ENCODE measurements around the gene MSL1. TPM values are rescaled to one million over a fixed set of nuclear protein-coding genes. Genes with fewer than 3 reads are reported as not detected.

Gene MSL1
- total and polyA plus RNA-seq, 10 donors = 52.6 to 154 (median 120) TPM

DNA sequence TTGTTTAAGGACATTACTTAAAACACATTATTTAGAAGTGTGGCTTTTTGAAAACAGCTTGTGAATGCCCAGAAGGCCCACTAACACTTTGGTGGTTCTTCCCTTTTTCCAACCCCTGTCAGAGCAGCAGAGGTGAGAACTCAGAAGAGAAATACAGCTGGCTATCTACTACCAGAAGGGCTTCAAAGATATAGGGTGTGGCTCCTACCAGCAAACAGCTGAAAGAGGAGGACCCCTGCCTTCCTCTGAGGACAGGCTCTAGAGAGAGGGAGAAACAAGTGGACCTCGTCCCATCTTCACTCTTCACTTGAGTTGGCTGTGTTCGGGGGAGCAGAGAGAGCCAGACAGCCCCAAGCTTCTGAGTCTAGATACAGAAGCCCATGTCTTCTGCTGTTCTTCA lies 48.6 kb downstream of the MSL1 start:
- no peaks in the 10 kb centered on the region for H3K9me3 ChIP-seq
- H3K27ac ChIP-seq = no peak overlapping the region
- TF ChIP-seq, protein P1, sequence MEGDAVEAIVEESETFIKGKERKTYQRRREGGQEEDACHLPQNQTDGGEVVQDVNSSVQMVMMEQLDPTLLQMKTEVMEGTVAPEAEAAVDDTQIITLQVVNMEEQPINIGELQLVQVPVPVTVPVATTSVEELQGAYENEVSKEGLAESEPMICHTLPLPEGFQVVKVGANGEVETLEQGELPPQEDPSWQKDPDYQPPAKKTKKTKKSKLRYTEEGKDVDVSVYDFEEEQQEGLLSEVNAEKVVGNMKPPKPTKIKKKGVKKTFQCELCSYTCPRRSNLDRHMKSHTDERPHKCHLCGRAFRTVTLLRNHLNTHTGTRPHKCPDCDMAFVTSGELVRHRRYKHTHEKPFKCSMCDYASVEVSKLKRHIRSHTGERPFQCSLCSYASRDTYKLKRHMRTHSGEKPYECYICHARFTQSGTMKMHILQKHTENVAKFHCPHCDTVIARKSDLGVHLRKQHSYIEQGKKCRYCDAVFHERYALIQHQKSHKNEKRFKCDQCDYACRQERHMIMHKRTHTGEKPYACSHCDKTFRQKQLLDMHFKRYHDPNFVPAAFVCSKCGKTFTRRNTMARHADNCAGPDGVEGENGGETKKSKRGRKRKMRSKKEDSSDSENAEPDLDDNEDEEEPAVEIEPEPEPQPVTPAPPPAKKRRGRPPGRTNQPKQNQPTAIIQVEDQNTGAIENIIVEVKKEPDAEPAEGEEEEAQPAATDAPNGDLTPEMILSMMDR (IDR thresholded peaks at IDR 0.05 in 8 of 11, conservative IDR thresholded peaks at IDR 0.05 in 3 of 11) = no peak
- TF ChIP-seq POLR2AphosphoS5 (IDR thresholded peaks at IDR 0.05) = no peak
- no peak for TF ChIP-seq POLR2A (IDR thresholded peaks at IDR 0.05)
- no peak overlapping the region for H3K4me3 ChIP-seq
- intact Hi-C loops (cut with DNase I; ENCODE audit: low total_unique reads) = no loop called here
- no peaks in the 10 kb centered on the region for H3K27me3 ChIP-seq (replicated peaks in 1 of 7)
- WGBS, 5 donors = 68 to 98% (median 93%) methylated on average over 2 of the region's 2 CpGs
- H3K36me3 ChIP-seq = peaks cover 3 to 100% (median 80%) of the 10 kb centered on the region in 6 donors
- no peak for DNase-seq
- peaks cover 0 to 21% (median 5%) of the 10 kb centered on the region in 6 donors for H3K4me1 ChIP-seq

DNA sequence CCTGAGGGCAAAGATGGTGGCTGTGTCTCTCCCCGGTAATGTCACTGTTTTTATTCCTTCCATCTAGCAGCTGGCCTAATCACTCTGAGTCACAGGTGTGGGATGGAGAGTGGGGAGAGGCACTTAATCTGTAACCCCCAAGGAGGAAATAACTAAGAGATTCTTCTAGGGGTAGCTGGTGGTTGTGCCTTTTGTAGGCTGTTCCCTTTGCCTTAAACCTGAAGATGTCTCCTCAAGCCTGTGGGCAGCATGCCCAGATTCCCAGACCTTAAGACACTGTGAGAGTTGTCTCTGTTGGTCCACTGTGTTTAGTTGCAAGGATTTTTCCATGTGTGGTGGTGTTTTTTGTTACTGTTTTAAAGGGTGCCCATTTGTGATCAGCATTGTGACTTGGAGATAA lies 50.0 kb downstream of the MSL1 start:
- Histone ChIP-seq H3K4me1 (peaks cover 0 to 16% (median 5%) of the 10 kb centered on the region in 6 donors), H3K4me3 (no peak overlapping the region), H3K27me3 (replicated peaks in 1 of 7) (no peaks in the 10 kb centered on the region), H3K27ac (no peak overlapping the region), H3K36me3 (peaks cover 3 to 100% (median 70%) of the 10 kb centered on the region in 6 donors), H3K9me3 (no peaks in the 10 kb centered on the region)
- 90 to 100% (median 100%) methylated on average over 1 of the region's 1 CpG for WGBS, 5 donors
- TF ChIP-seq POLR2AphosphoS5 (IDR thresholded peaks at IDR 0.05) (no peak), POLR2A (IDR thresholded peaks at IDR 0.05) (no peak)
- TF ChIP-seq, protein P1 (IDR thresholded peaks at IDR 0.05 in 8 of 11, conservative IDR thresholded peaks at IDR 0.05 in 3 of 11) = no peak
- DNase-seq = no peak
- intact Hi-C loops (cut with DNase I; ENCODE audit: low total_unique reads) = no loop called here

DNA sequence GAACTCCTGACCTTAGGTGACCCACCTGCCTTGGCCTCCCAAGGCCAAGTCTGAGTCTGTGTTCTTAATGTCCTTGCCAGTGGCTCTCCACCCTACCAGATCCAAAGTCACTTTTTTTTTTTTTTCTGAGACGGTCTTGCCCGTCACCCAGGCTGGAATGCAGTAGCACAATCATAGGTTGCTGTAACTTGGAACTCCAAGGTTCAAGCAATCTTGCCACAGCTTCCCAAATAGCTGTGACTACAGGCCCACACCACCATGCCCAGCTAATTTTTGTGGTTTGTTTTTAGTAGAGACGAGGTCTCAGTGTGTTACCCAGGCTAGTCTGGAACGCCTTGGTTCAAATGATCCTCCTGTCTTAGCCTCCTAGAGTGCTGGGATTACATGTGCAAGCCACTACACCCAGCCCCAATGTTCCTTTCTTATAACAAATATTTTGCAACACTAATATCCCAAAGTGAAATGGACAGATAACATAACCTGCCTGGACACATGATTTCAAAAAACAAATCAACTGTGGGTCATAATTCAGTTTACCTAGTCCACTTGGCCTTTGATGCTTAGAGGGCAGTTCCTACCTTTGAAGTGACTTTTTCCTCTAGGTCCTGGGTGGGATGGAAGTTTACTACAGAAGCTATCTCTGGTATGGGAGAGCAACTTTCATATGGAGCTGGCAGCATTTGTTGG lies 51.5 kb downstream of the MSL1 start:
- WGBS, 5 donors = 87 to 98% (median 93%) methylated on average over 4 of the region's 4 CpGs
- Histone ChIP-seq H3K27me3 (replicated peaks in 1 of 7) (peaks cover 0 to 10% (median 5%) of the 10 kb centered on the region in 7 donors), H3K27ac (no peak overlapping the region), H3K4me1 (peaks cover 4 to 26% (median 18%) of the 10 kb centered on the region in 6 donors), H3K36me3 (peaks cover 3 to 88% (median 56%) of the 10 kb centered on the region in 6 donors), H3K4me3 (no peak overlapping the region), H3K9me3 (no peaks in the 10 kb centered on the region)
- TF ChIP-seq, protein P1 (IDR thresholded peaks at IDR 0.05 in 8 of 11, conservative IDR thresholded peaks at IDR 0.05 in 3 of 11) = no peak
- no peak for TF ChIP-seq POLR2A (IDR thresholded peaks at IDR 0.05)
- DNase-seq = no peak
- intact Hi-C loops (cut with DNase I; ENCODE audit: low total_unique reads) = no loop called here

DNA sequence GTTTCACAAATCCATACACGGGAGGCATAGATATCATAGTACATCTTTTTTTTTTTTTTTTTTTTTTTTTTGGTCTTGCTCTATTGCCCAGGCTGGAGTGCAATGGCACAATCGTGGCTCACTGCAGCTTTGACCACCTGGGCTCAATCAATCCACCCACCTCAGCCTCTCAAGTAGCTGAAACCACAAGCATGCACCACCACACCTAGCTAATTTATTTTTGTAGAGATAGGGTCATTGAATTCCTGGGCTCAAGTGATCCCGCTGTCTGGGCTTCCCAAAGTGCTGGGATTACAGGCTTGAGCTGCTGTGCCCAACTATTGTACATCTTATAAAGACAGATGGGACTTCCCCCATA lies 52.0 kb downstream of the MSL1 start:
- Histone ChIP-seq H3K9me3 (no peaks in the 10 kb centered on the region), H3K4me3 (no peak overlapping the region), H3K27ac (no peak overlapping the region), H3K27me3 (replicated peaks in 1 of 7) (peaks cover 0 to 15% (median 6%) of the 10 kb centered on the region in 7 donors), H3K36me3 (peaks cover 3 to 87% (median 52%) of the 10 kb centered on the region in 6 donors), H3K4me1 (peaks cover 4 to 25% (median 19%) of the 10 kb centered on the region in 6 donors)
- no peak for DNase-seq
- TF ChIP-seq POLR2A (IDR thresholded peaks at IDR 0.05) = no peak
- TF ChIP-seq POLR2AphosphoS5 (IDR thresholded peaks at IDR 0.05) = no peak
- TF ChIP-seq, protein P1 (IDR thresholded peaks at IDR 0.05 in 8 of 11, conservative IDR thresholded peaks at IDR 0.05 in 3 of 11) = no peak
- WGBS, 5 donors = 66 to 87% (median 77%) methylated on average over 3 of the region's 3 CpGs
- intact Hi-C loops (cut with DNase I; ENCODE audit: low total_unique reads) = no loop called here
